ENCODE results near the gene MYH3.

Gene MYH3

GRCh38 chr17:10612957-10613744 lies 44.0 kb downstream of the MYH3 start:
- DNase-seq: no peak

GRCh38 chr17:10610884-10611283 lies 46.2 kb downstream of the MYH3 start:
- DNase-seq: no peak

- DNase-seq: no peak
Measured at GRCh38 chr17:10608244-10608643, 48.9 kb downstream of the MYH3 start.

GRCh38 chr17:10606110-10606509 lies 51.0 kb downstream of the MYH3 start:
- DNase-seq: no peak

- DNase-seq: no peak
Measured at GRCh38 chr17:10605221-10605783, 51.8 kb downstream of the MYH3 start.

- no peak for DNase-seq
Measured at GRCh38 chr17:10604521-10604920, 52.6 kb downstream of the MYH3 start.

GRCh38 chr17:10603931-10604330 lies 53.2 kb downstream of the MYH3 start:
- DNase-seq: no peak

- no peak for DNase-seq
Measured at GRCh38 chr17:10600571-10600970, 56.5 kb downstream of the MYH3 start.

- no peak for DNase-seq
Measured at GRCh38 chr17:10598621-10599020, 58.5 kb downstream of the MYH3 start.

- no peak for DNase-seq
Measured at GRCh38 chr17:10589553-10590145, 67.5 kb downstream of the MYH3 start.

GRCh38 chr17:10585529-10585928 lies 71.6 kb downstream of the MYH3 start:
- DNase-seq: no peak

- DNase-seq: no peak
Measured at GRCh38 chr17:10583834-10584233, 73.3 kb downstream of the MYH3 start.

GRCh38 chr17:10579270-10579669 lies 77.8 kb downstream of the MYH3 start:
- no peak for DNase-seq

Data from CD4-positive, alpha-beta T cell treated with Interleukin-4 for 1 hour (primary cell).